Spleen (tissue), 7 donors: Measurements from ENCODE around the gene ATP10A.

Experiments
- CTCF ChIP-seq, 11 experiments: fragments of 200-600 bp in 7 of 11; fragments of 450-650 bp in 4 of 11; sonication (generic) in 4 of 11; IDR thresholded peaks in 8 of 11; conservative IDR thresholded peaks in 3 of 11; 1 replicate in 7 of 11; 2 replicates in 4 of 11; pipeline versions ENCODE4 v1.4.0 to v1.8.0; 2016 to 2021; ENCODE audit warnings: antibody characterized with exemption in 11 of 11, inconsistent platforms in 4 of 11, mild to moderate bottlenecking in 1 of 11
- POLR2A ChIP-seq, 3 donors: fragments of 450-650 bp; IDR thresholded peaks; one replicate each; pipeline ENCODE4 v1.5.1; 2017; ENCODE audit warnings: antibody characterized with exemption in 3 of 3, mild to moderate bottlenecking in 1 of 3
- POLR2AphosphoS5 ChIP-seq, 3 donors: sonication (generic); formaldehyde crosslinking; IDR thresholded peaks; one replicate each; pipeline ENCODE4 v1.5.1; 2017; ENCODE audit warnings: antibody characterized with exemption in 3 of 3
- donor health status: DM: no; HTN: no; CAD: no; lungs with moderate emphysema.
- donor health status: DM: no; HTN: no; CAD: no.
- donor health status: DM: no; HTN: no; CAD: no.

GRCh38 chr15:25708391-25708790, 154.7 kb downstream of the ATP10A start:
- TF ChIP-seq POLR2A (IDR thresholded peaks at IDR 0.05) (no peak), CTCF (IDR thresholded peaks at IDR 0.05 in 8 of 11, conservative IDR thresholded peaks at IDR 0.05 in 3 of 11) (no peak), POLR2AphosphoS5 (IDR thresholded peaks at IDR 0.05) (no peak)
